ENCODE data around the gene GPR25.

DNA sequence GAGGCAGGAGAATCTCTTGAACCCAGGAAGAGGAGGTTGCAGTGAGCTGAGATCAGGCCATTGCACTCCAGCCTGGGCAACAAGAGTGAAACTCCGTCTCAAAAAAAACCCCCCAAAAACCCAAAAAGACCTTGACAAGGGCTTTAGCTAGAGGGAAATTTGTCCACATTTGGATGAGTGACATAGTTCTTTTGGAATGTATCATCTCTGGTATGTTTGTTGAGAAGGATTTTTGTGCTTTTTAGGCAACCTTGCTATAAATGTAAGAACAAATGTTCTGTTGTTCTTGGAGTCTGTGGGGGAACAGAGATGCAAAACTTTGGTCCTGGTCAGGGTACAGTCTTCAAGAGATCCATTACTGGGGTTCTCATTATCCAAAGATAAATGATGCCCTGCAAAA is 50.8 kb downstream of the GPR25 start:
- no peak for TF ChIP-seq CTCF (conservative IDR thresholded peaks at IDR 0.05; ENCODE audit: low read depth, low read length)
- no peak for TF ChIP-seq EZH2 (IDR thresholded peaks at IDR 0.05; ENCODE audit: borderline replicate concordance, low read depth, low read length, poor library complexity, severe bottlenecking)
